Effector memory CD8-positive, alpha-beta T cell (primary cell): ENCODE results near the gene PHRF1.

Experiments used
- ATAC-seq: fragments of 150-1000 bp; cut with Tn5 transposase; replicated peaks from 2 replicates; pipeline ENCODE4 v1.10.0; 2021; ENCODE audit warnings: mild to moderate bottlenecking, moderate library complexity
- DNase-seq, 3 experiments: peaks; one replicate each; pipeline ENCODE4 v3.0.0; 2021
- H3K27ac Mint-ChIP-seq, 2 donors: one replicate each; pipeline ENCODE4 v1.8.0; 2022; ENCODE audit warnings: mild to moderate bottlenecking in 2 of 2, mixed read lengths in 2 of 2, moderate library complexity in 2 of 2
- H3K27me3 Mint-ChIP-seq, 2 donors: one replicate each; pipeline ENCODE4 v1.8.0; 2022; ENCODE audit warnings: mixed read lengths in 2 of 2
- H3K36me3 Mint-ChIP-seq: one replicate; pipeline ENCODE4 v1.8.0; 2022; ENCODE audit warnings: mild to moderate bottlenecking, moderate library complexity, mixed read lengths; ENCODE audit not compliant: insufficient read depth
- H3K4me1 Mint-ChIP-seq, 2 donors: one replicate each; pipeline ENCODE4 v1.8.0; 2022; ENCODE audit warnings: low read depth in 2 of 2, mixed read lengths in 2 of 2
- H3K4me3 Mint-ChIP-seq, 2 donors: one replicate each; pipeline ENCODE4 v1.8.0; 2022; ENCODE audit warnings: mild to moderate bottlenecking in 2 of 2, mixed read lengths in 2 of 2, moderate library complexity in 2 of 2
- H3K9me3 Mint-ChIP-seq, 2 donors: one replicate each; pipeline ENCODE4 v1.8.0; 2022; ENCODE audit warnings: mixed read lengths in 2 of 2

PHRF1 gene

GRCh38 chr11:595400-595799, 19.1 kb downstream of the PHRF1 start:
- Mint-ChIP-seq H3K9me3 (no peaks in the 10 kb centered on the region), H3K36me3 (peaks cover 84% of the 10 kb centered on the region), H3K27ac (no peak overlapping the region), H3K4me1 (peaks cover 7 to 10% of the 10 kb centered on the region in 2 donors), H3K27me3 (no peaks in the 10 kb centered on the region), H3K4me3 (no peak overlapping the region)
- DNase-seq (no peak), ATAC-seq (no peak)

- H3K4me1 Mint-ChIP-seq = peaks cover 7 to 10% of the 10 kb centered on the region in 2 donors
- H3K27me3 Mint-ChIP-seq = no peaks in the 10 kb centered on the region
- H3K9me3 Mint-ChIP-seq = no peaks in the 10 kb centered on the region
- H3K27ac Mint-ChIP-seq = peak overlapping the region; percentile 56 to 84
- ATAC-seq (peak; percentile 77), DNase-seq (no peak)
- H3K36me3 Mint-ChIP-seq = peaks cover 85% of the 10 kb centered on the region
- peak overlapping the region in 1 of 2 donors; percentile 5 for H3K4me3 Mint-ChIP-seq
These were observed 20.1 kb downstream of the PHRF1 start for GRCh38 chr11:596374-596773.

- H3K36me3 Mint-ChIP-seq = peaks cover 85% of the 10 kb centered on the region
These were observed 21.0 kb downstream of the PHRF1 start for GRCh38 chr11:597166-597725.

GRCh38 chr11:598005-598680, 21.9 kb downstream of the PHRF1 start:
- no peaks in the 10 kb centered on the region for H3K9me3 Mint-ChIP-seq
- H3K4me3 Mint-ChIP-seq = no peak overlapping the region
- peak overlapping the region in 1 of 2 donors; percentile 84 for H3K27ac Mint-ChIP-seq
- H3K4me1 Mint-ChIP-seq = peaks cover 4 to 6% of the 10 kb centered on the region in 2 donors
- ATAC-seq (no peak), DNase-seq (no peak)
- no peaks in the 10 kb centered on the region for H3K27me3 Mint-ChIP-seq
- H3K36me3 Mint-ChIP-seq = peaks cover 85% of the 10 kb centered on the region

More at GRCh38 chr11:597166-597725, 21.0 kb downstream of the PHRF1 start:
- H3K27ac Mint-ChIP-seq = peak overlapping the region; percentile 56 to 84
- no peaks in the 10 kb centered on the region for H3K9me3 Mint-ChIP-seq
- no peak for DNase-seq
- H3K4me1 Mint-ChIP-seq = peaks cover 6 to 9% of the 10 kb centered on the region in 2 donors
- H3K4me3 Mint-ChIP-seq = peak overlapping the region in 1 of 2 donors; percentile 40
- no peak for ATAC-seq
- H3K27me3 Mint-ChIP-seq = no peaks in the 10 kb centered on the region

GRCh38 chr11:601573-602245, 25.4 kb downstream of the PHRF1 start:
- Mint-ChIP-seq H3K36me3 (peaks cover 77% of the 10 kb centered on the region), H3K4me3 (no peak overlapping the region), H3K4me1 (peaks cover 1 to 4% of the 10 kb centered on the region in 2 donors), H3K27me3 (no peaks in the 10 kb centered on the region), H3K27ac (peak overlapping the region in 1 of 2 donors; percentile 61), H3K9me3 (no peaks in the 10 kb centered on the region)
- DNase-seq = no peak
- ATAC-seq = no peak

GRCh38 chr11:603154-603553, 26.9 kb downstream of the PHRF1 start:
- H3K36me3 Mint-ChIP-seq = peaks cover 75% of the 10 kb centered on the region
- DNase-seq = no peak
- no peak for ATAC-seq

GRCh38 chr11:605286-606129, 29.2 kb downstream of the PHRF1 start:
- DNase-seq = no peak
- Mint-ChIP-seq H3K27ac (no peak overlapping the region), H3K4me1 (peaks cover 0 to 1% of the 10 kb centered on the region in 2 donors), H3K27me3 (no peaks in the 10 kb centered on the region), H3K36me3 (peaks cover 73% of the 10 kb centered on the region), H3K9me3 (no peaks in the 10 kb centered on the region), H3K4me3 (no peak overlapping the region)
- ATAC-seq = no peak

More at GRCh38 chr11:603154-603553, 26.9 kb downstream of the PHRF1 start:
- Mint-ChIP-seq H3K4me1 (peaks cover 0 to 1% of the 10 kb centered on the region in 2 donors), H3K9me3 (no peaks in the 10 kb centered on the region), H3K4me3 (no peak overlapping the region), H3K27me3 (no peaks in the 10 kb centered on the region), H3K27ac (no peak overlapping the region)

- Mint-ChIP-seq H3K9me3 (no peaks in the 10 kb centered on the region), H3K4me1 (peaks cover 0 to 1% of the 10 kb centered on the region in 2 donors), H3K27me3 (no peaks in the 10 kb centered on the region), H3K4me3 (no peak overlapping the region), H3K36me3 (peaks cover 74% of the 10 kb centered on the region), H3K27ac (peak overlapping the region in 1 of 2 donors; percentile 55)
- DNase-seq (no peak), ATAC-seq (no peak)
These were observed 30.0 kb downstream of the PHRF1 start for GRCh38 chr11:606245-606644.

- H3K9me3 Mint-ChIP-seq = no peaks in the 10 kb centered on the region
- peak overlapping the region in 1 of 2 donors; percentile 55 for H3K27ac Mint-ChIP-seq
- no peak overlapping the region for H3K4me3 Mint-ChIP-seq
- no peak for ATAC-seq
- peaks cover 0 to 3% of the 10 kb centered on the region in 2 donors for H3K4me1 Mint-ChIP-seq
- H3K27me3 Mint-ChIP-seq = no peaks in the 10 kb centered on the region
- DNase-seq = no peak
- H3K36me3 Mint-ChIP-seq = peaks cover 74% of the 10 kb centered on the region
These were observed 30.9 kb downstream of the PHRF1 start for GRCh38 chr11:607020-607780.

GRCh38 chr11:607971-608659, 31.8 kb downstream of the PHRF1 start:
- Mint-ChIP-seq H3K4me1 (peaks cover 0 to 10% of the 10 kb centered on the region in 2 donors), H3K36me3 (peaks cover 71% of the 10 kb centered on the region), H3K9me3 (no peaks in the 10 kb centered on the region), H3K27me3 (no peaks in the 10 kb centered on the region), H3K4me3 (no peak overlapping the region), H3K27ac (peak overlapping the region in 1 of 2 donors; percentile 72)
- ATAC-seq (no peak), DNase-seq (no peak)

GRCh38 chr11:608791-609251, 32.6 kb downstream of the PHRF1 start:
- Mint-ChIP-seq H3K27me3 (no peaks in the 10 kb centered on the region), H3K4me3 (no peak overlapping the region), H3K9me3 (no peaks in the 10 kb centered on the region), H3K4me1 (peaks cover 0 to 13% of the 10 kb centered on the region in 2 donors), H3K27ac (peak overlapping the region in 1 of 2 donors; percentile 72), H3K36me3 (peaks cover 72% of the 10 kb centered on the region)
- no peak for ATAC-seq
- DNase-seq = no peak

GRCh38 chr11:609341-609811, 33.1 kb downstream of the PHRF1 start:
- Mint-ChIP-seq H3K36me3 (peaks cover 71% of the 10 kb centered on the region), H3K9me3 (no peaks in the 10 kb centered on the region), H3K4me3 (no peak overlapping the region), H3K27ac (no peak overlapping the region), H3K27me3 (no peaks in the 10 kb centered on the region), H3K4me1 (peaks cover 0 to 17% of the 10 kb centered on the region in 2 donors)
- ATAC-seq = no peak
- DNase-seq = no peak
